Uterus (tissue), 2 donors: ENCODE measurements around the gene ZFYVE27.

Experiments used
- CTCF ChIP-seq, 4 experiments: fragments of 200-600 bp in 2 of 4; fragments of 450-650 bp in 2 of 4; sonication (generic) in 2 of 4; IDR thresholded peaks; one replicate each; pipeline ENCODE4 v1.5.1; 2016 to 2019; ENCODE audit warnings: antibody characterized with exemption in 4 of 4, mild to moderate bottlenecking in 2 of 4, moderate library complexity in 1 of 4
- POLR2A ChIP-seq, 2 donors: fragments of 450-650 bp; IDR thresholded peaks; one replicate each; pipeline ENCODE4 v1.6.1; 2016; ENCODE audit warnings: antibody characterized with exemption in 2 of 2, mild to moderate bottlenecking in 1 of 2, moderate library complexity in 1 of 2

GRCh38 chr10:97771055-97771891 lies 34.3 kb downstream of the ZFYVE27 start:
- TF ChIP-seq POLR2A (IDR thresholded peaks at IDR 0.05) (no peak), CTCF (IDR thresholded peaks at IDR 0.05) (no peak)
